ENCODE measurements around the gene TTC23L. TPM values are rescaled to one million over a fixed set of nuclear protein-coding genes. Genes with fewer than 3 reads are reported as not detected.
"Not testable (repeated sequence)": the region's sequence is repeated elsewhere in the genome, so short reads cannot be mapped to it uniquely, and the experiment has no call there.

TTC23L gene, protein sequence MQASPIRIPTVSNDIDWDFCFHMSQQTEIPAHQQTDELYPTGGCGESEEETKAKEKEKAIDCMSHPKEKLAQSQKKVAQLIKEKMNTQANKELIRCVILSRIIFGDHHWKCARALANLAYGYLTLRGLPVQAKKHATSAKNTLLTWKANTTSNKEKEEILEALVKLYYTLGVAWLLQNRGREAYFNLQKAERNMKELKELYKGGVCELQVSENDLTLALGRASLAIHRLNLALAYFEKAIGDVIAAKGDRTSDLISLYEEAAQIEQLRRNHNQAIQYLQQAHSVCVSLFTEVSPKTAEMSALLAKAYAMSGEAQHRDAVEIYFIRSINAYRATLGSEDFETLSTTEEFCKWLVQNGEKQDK
- polyA plus RNA-seq (ENCODE audit: insufficient read length), result 5.0 TPM
- long read RNA-seq, donor 1, partial matches to known transcripts, result 12 of 13 reads
- long read RNA-seq, donor 1, other reads (novel, unspliced or antisense), result 0 of 13 reads
- long read RNA-seq, donor 2, result 0 reads
- long read RNA-seq, donor 3, partial matches to known transcripts, result 5 of 6 reads
- long read RNA-seq, donor 3, other reads (novel, unspliced or antisense), result 0 of 6 reads
- long read RNA-seq, donor 4, result 0 reads
- long read RNA-seq, donor 5, partial matches to known transcripts, result 0 of 1 reads
- long read RNA-seq, donor 5, other reads (novel, unspliced or antisense), result 0 of 1 reads
- long read RNA-seq, donor 6, partial matches to known transcripts, result 13 of 24 reads
- long read RNA-seq, donor 6, other reads (novel, unspliced or antisense), result 11 of 24 reads
- long read RNA-seq, donor 7, partial matches to known transcripts, result 0 of 1 reads
- long read RNA-seq, donor 7, other reads (novel, unspliced or antisense), result 0 of 1 reads
- long read RNA-seq, donor 8, result 0 reads

DNA sequence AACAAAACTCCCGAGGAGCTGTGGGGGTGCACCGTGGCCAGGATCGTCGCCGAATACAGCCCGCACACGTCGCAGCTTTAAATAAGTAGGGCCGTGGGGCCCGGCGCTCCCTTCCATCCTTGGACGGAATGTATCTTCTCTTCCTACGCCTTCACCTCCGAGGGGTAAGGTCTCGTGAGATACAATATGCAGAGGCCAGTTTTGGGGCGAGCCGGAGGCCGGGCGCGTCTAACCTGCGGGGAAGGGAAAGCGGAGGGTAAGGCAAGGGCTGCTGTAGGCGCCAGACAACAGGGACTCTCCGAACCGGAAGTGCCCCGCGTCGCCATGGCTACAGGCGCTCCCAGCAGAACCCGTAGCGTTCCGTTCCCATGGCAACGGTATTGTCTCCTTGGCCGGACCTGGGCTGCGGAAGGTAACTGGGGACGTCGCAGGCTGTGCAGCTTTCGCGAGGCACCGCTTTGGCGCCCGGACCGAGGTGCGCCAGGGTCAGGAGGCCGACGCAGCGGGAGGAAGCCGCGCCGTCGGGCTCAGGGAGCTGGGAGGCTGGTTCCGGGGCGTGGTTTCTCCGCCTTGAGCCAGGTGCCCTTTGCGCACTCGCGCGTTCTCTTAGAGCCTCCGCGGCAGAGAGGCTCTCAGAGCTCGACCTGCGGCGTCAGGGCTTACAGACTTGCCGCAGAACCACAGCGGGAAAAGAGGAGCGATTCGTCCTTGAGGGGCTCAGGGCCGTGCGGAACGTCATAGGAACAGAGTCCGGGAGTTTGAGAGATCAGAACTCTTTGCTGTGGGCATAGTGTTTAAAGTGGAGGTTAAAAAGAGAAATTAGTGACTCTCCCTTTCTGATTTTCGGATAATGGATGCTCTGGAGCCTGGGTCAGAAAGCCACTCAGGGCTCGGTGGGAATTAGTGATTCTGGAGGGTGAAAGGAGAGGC is at the start of gene TTC23L:
Gene TTC23L, plus strand, starts transcription at position 380 of the 930 bp plus-strand sequence. CDS start 1,508 bp downstream, outside the sequence.
- DNase-seq, result peak; percentile 88

DNA sequence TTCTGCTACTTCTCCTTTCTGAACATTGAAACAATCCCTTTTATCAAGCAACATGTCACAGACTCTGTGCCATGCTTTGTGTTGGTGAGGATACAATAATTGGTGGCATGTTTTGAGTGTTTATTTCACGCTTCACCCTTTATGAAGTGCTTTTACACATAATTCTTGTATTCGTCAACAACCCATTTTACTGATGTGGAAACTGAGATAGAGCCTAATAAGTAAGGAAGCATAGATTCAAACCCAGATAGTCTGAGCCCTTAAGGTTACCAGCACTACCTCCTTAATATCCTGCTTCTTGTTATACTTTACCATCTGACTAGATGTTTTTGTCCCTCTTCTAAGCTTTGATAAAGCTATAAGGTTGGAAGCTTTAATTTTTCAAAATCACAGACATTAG is 49.3 kb upstream of the TTC23L start:
- DNase-seq, result no peak

DNA sequence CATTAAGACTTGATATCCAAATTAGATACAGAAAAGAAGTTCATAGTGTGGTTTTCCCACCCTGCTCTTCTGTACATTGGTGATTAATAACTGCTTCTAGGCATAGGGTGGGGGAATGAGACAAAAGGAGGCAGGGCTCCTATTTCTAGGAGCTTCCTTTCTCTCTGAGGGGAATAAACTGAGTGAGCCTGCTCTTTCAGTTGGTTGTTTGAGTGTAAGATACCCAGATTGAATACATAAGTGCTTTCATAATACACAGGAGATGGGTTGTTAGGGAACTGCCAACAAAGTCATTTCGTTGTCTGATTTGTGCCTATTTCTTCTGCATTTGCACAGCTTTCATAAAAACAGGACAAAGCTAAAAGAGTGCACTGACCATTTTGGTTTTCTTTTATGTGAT is 48.9 kb upstream of the TTC23L start:
- DNase-seq, result no peak

DNA sequence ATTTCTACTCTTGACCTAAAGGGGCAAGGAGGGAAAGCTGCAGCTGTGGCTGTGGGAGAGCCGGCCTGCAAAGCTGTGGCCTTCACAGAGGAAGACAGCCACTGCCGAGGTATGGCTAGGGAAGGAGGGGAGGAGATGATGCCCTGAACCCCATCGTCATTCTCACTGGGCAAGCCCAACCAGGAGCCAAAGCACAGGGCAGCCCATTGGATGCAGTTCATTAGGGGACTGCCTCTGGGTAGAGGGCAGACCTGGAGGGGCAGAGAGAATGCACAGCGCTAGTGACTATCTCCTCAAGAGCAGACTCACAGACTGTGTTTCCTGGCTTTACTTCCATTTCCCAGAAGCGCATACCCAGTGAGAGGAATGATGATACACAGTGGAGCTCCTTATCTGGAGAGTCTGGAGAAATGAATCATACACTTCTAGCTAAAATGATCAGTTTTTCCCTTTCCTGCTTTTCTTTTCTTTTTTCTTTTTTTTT is 47.2 kb upstream of the TTC23L start:
- no peak for DNase-seq

DNA sequence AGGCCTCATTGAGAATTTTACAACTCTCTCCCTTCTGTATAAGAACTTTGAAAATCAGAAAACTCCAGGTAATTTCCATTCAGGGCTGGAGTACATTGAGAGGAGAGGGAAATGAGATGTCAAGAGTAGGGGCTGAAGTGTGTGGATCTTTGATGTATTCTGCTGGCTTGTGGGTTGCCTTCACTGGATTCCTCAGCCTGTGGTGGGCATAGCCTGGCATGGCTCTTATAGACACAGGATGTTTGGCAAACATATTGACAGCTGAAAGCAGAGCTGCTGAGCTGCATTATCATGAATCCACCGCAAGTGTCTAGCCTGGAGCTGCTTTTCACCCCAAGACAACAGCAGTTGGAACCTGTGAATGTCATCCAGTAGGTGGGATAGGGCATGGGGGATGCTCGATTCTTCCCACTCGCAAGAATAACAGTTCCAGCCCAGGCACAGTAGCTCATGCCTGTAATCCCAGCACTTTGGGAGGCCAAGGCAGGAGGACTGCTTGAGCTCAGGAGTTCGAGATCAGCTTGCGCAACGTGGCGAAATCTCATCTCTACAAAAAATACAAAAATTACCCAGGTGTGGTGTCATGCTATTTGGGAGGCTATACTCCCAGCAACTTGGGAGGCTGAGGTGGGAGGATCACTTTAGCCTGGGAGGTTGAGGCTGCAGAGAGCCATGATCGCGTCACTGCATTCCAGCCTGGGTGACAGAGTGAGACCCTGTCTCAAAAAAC is 36.0 kb upstream of the TTC23L start:
- no peak for DNase-seq

DNA sequence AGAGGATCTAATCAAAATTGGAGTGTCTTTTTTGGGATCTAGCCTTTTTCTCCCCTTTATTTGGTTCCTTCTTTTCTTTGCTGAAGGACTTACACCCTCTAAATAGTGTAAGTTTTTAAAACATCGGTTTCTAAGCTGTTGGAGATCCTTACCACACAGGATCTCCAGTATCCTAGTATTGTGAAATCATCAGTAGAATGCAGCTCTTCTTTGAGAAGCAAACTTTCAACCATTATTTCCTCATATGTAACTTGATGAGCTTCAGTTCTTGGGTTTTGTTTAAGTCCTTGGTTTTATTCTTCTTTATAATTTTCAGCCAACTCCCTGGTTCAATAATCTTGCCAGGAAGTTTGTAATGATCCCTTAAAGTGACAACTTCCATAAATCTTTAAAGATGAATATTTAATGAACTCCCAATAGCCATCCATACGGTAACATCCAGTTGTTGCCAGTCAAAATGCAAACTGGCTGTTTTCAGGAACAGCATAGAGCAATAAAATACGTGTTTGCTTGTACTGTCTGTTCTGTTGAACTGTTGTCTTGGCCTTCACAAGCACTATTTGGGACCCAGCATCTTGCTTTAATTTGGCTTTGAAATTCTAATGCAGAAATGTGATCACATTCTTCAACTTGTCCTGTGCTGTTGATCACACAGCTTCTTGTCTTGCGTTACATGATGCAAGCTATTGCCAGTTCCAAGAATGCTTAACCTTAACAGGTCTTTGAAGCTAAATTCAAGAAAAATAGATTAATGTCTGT is 34.8 kb upstream of the TTC23L start:
- no peak for DNase-seq

DNA sequence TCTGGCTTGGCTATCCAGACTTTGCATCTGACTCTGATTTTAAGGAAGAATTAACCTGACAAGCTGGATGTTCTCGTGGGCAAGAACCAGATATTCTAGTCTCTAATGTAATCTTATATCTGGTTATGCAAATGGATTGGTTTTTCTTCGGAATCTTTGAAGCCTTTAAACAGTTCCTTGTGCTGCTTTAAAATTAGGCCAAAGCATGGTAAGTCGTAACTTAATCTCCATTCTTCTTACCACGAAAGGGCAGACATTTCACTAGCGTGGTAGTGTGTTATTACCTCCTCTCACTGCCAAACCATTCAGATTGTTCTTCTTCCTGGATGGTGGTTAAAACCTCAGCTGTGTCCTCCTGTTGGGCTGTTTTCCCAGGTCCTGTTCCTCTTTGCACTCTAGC is 34.1 kb upstream of the TTC23L start:
- no peak for DNase-seq

DNA sequence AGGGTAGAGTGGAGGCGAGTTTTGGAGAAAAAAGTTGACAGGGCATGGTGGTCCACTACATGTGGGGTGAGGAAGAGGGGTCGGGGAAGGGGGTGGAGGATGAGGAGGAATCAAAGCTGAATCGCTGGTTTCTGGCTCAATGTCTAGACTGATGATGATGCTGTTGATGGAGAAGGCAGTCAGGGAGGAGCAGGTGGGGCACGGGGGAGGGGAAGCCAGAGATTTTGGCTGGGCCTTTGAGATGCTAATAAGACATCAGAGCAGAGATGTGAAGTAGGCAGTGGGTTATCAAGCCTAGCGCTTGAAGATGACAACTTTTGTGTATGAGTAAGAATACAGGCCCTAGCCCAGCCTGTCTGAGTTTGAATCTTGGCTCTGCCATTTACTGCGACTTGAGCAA is 32.4 kb upstream of the TTC23L start:
- no peak for DNase-seq

DNA sequence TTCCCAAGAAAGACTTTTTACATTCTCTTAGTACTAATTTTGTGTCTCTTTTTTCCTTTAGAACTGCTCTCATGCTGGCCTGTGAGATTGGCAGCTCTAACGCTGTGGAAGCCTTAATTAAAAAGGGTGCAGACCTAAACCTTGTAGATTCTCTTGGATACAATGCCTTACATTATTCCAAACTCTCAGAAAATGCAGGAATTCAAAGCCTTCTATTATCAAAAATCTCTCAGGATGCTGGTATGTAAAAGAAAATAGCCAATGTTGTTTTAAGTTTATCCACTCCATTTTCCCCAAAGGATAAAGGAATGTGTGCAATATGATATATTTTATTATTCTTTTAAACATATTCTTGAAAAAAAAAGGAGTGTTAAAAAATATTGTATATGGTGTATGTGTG is 27.3 kb upstream of the TTC23L start:
- DNase-seq, result no peak

DNA sequence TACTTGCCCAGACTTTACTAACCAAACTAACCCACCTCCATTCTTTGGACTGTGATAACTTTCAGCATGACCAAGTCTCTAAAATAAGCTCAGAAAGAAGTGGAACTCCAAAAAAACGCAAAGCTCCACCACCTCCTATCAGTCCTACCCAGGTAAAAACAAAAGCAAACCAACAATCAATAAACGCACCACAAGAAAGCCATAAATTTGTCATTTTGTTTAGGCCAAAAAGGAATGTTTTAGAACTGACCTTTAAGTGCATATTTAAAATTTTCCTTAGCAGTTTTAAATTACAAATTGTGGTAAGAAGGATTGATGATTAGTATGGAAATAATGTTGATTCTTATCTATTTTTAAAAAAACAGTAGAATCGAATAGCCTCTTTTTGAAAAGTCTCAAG is 25.5 kb upstream of the TTC23L start:
- DNase-seq, result no peak

DNA sequence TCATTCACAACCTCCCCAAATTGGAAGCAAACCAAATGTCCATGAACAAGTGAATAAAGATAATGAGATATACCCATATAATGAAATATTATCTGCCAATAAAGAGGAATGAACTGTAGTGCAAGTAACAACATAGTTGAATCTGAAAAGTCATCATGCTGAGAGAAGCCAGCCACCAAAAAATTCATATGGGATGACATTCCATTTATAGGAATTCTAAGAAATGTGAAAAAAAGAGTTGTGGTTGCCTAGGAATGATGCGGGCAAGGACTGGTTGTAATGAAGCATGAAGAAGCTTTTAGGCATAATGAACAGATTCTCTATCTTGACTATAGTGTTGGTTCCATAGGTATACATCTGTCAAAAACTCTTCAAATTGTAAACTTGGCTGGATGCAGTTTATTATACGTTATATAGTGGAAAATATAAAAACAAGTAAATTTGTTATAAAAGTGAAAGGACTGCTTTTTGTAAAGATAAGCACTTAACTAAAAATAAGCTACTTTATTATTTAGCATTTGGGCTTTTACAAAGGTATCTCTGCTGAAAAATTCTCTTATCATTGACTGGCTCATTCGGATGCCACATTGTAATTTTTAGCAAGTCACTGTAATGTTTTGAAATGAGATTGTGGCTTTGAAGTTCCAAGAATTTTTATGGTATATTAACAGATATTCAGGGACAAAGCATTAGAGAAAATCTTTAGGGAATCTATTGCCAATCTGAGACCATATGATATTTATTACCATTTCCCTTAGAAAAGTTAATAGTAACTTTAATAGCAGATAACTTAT is 21.2 kb upstream of the TTC23L start:
- DNase-seq, result no peak

DNA sequence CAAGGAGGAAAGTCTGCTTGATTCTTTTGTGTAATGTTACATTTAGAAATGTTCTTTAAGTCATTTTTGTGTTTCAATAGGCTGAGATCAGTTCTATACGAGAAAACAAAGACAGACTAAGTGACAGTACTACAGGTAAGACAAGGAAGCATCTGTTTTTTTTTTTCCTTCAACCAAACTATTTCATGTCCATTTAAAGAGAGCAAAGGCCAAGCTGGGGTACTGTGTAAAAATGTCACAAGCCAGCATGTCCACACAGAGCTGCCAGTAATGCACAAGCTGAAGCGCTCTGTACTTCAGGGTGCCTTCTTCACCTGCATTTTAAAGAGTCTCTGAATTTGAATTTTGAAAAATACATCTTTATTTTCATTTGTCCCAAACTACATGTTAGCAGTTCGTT is 20.2 kb upstream of the TTC23L start:
- no peak for DNase-seq

DNA sequence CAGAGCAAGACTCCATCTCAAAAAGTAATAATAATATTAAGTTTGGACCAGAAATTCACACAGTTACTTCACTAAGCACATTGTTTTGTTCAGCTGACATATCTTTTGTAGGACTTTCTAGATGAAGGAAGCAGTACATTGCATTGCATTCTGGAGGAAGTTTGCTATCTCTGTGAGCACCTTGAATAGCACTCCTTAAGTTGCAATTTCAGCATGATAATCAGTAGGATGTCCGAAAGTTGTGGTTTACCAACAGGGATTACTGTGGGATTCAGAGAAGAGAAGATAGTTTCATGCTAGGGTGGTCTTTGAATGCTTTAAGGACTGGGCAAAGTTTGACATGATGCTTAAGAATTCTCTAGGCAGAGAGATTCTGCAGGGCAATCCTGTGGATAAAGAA is 18.4 kb upstream of the TTC23L start:
- no peak for DNase-seq

DNA sequence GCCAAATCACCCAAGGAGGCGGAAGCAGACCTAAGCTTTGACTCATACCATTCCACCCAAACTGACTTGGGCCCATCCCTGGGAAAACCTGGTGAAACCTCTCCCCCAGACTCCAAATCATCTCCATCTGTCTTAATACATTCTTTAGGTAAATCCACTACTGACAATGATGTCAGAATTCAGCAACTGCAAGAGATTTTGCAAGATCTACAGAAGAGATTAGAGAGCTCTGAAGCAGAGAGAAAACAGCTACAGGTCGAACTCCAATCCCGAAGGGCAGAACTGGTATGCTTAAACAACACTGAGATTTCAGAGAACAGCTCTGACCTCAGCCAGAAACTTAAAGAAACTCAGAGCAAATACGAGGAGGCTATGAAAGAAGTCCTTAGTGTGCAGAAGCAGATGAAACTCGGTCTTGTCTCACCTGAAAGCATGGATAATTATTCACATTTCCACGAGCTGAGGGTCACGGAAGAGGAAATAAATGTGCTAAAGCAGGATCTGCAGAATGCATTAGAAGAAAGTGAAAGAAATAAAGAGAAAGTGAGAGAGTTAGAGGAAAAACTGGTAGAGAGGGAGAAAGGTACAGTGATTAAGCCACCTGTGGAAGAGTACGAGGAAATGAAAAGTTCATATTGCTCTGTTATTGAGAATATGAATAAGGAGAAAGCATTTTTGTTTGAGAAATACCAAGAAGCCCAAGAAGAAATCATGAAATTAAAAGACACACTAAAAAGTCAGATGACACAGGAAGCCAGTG is 15.8 kb upstream of the TTC23L start:
- DNase-seq, result no peak

DNA sequence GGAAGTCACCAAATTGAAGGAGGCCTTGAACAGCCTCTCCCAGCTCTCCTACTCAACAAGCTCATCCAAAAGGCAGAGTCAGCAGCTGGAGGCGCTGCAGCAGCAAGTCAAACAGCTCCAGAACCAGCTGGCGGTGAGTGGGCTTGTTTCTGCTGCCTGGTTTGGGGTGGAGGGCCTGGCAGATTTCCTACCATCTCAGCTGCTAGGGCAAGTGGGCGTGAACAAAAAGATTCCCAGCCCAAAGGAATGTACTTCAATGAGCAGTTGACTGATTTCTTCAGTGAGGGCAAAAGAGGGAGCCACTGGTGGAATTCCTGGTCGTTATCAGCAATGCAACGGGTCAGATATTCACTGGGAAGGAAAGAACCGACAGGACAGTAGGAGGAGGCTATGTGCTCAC is 12.6 kb upstream of the TTC23L start:
- DNase-seq, result no peak

DNA sequence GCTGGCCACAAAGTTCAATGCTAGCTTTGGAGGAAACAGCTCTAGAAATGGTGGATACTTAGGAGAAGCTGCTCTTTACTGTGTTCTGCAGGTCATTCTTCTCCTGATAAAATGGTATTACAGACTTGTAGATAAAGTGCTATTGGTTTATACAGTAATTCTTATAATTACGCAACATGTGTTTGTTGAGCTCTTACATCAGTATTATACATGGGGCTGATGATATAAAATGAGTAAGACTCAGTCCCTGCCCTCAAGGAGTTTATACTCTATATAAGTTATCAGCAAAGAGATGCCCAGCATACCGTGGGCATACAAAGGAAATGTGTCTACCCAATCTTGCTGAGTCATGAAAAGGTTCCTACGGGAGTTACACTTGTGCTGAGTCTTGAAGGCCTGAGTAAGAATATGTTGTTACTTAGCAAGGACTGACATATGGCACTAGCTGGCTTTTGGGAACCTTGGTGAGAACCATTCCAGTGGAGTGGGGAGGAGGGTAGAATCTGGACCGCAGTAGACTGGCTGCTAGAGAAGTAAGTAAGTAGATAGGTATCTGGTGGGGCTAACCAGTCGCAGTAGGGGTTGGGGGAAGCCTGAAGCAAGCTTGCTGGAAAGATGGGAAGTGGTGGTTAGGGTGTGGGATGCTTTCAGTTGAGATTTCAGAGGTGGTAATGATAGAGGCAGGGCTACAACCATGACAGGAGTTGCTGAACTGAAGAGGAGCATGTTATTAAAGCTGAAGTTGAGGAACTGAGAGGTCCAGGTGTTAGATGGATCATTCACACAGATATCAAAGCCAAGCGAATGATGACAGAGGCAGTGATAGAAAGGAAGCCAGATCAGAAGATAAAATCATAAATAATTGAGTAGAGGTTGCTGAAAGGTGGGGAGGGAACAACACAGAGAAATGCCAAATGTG is 11.1 kb upstream of the TTC23L start:
- DNase-seq, result no peak

DNA sequence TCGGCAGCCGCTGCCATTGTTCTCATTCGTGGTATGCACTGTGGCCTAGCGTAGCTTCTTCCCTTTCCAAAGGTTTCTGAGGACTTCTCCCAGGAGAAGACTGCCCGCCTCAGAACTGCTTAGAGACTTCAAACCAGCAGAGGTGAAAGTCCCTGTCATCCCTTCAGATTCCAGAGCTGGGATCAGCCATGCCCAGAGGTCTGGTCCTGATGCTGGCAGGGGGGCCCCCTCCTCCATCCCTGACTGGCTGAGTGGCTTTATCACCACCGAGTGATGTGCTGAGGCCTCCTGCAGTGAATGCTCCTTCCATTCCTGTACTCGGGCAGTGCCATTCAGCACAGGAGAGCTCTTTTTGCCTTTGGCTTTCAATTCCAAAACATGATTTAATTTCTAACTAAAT is 8.1 kb upstream of the TTC23L start:
- not testable (repeated sequence) for DNase-seq

DNA sequence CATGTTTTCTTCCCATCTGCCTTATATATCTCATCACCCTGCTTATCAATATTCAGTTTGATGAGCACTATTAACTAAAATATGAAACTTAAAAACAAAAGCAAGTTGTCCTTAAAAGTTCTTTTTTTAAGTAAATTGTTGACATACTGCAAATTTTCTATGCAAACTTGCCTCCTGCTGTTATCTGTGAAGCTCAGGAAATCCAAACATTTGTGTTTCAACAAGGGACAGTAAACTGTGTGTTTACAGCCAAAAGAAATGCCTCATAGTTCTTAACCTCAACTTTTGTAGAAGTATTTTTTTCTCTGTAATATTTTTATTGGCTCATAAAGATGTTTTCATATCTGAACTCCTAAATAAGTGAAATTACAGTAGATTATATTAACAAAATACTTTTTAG is 7.7 kb upstream of the TTC23L start:
- no peak for DNase-seq
